Astrocyte of the cerebellum (primary cell): ENCODE data around the gene LRRC1.

Source experiments
- DNase-seq: peaks from one replicate; pipeline ENCODE4 v3.0.0-alpha.2; 2011; ENCODE audit warnings: low read depth
- H3K4me3 ChIP-seq: 2 replicates; pipeline ENCODE4 v1.5.1; 2011; ENCODE audit warnings: mild to moderate bottlenecking, low read depth, low read length, moderate library complexity
- CTCF ChIP-seq: IDR thresholded peaks from 2 replicates; pipeline ENCODE4 v1.5.1; 2012; ENCODE audit warnings: low read length, low read depth, moderate library complexity, mild to moderate bottlenecking; ENCODE audit errors: missing control alignments
- in situ Hi-C: cut with HindIII; loops from 2 replicates; pipeline ENCODE4 v1.10.0; 2017; ENCODE audit warnings: low sequenced_read_pairs

The LRRC1 gene

GRCh38 chr6:53822401-53823125 lies 27.8 kb downstream of the LRRC1 start:
- in situ Hi-C loops = no loop called here
- DNase-seq = no peak
- TF ChIP-seq CTCF = no peak
- H3K4me3 ChIP-seq = no peak overlapping the region

- in situ Hi-C loops = no loop called here
- no peak overlapping the region for H3K4me3 ChIP-seq
- DNase-seq = no peak
- no peak for TF ChIP-seq CTCF
Observed at GRCh38 chr6:53824714-53825113, 29.9 kb downstream of the LRRC1 start.

GRCh38 chr6:53825532-53826321 lies 30.9 kb downstream of the LRRC1 start:
- in situ Hi-C loops = no loop called here
- TF ChIP-seq CTCF = no peak
- no peak overlapping the region for H3K4me3 ChIP-seq
- no peak for DNase-seq

GRCh38 chr6:53827531-53827930 lies 32.7 kb downstream of the LRRC1 start:
- in situ Hi-C loops = no loop called here

GRCh38 chr6:53828215-53828614 lies 33.4 kb downstream of the LRRC1 start:
- H3K4me3 ChIP-seq = no peak overlapping the region
- no peak for DNase-seq
- TF ChIP-seq CTCF = no peak
- in situ Hi-C loops = no loop called here

More at GRCh38 chr6:53827531-53827930, 32.7 kb downstream of the LRRC1 start:
- no peak for TF ChIP-seq CTCF
- no peak for DNase-seq
- no peak overlapping the region for H3K4me3 ChIP-seq

- no peak overlapping the region for H3K4me3 ChIP-seq
- no peak for TF ChIP-seq CTCF
- in situ Hi-C loops = no loop called here
- no peak for DNase-seq
Observed at GRCh38 chr6:53828966-53829697, 34.3 kb downstream of the LRRC1 start.
